Cardiac septum (tissue), 1 donor: Measurements from ENCODE around the gene KCNK17. TPM values are rescaled to one million over a fixed set of nuclear protein-coding genes. Genes with fewer than 3 reads are reported as not detected.

ENCODE experiments used
- DNase-seq: peaks from one replicate; pipeline ENCODE4 v3.0.0-alpha.2; 2020; ENCODE audit warnings: low spot score
- intact Hi-C: fragments of 100-400 bp; cut with DNase I; formaldehyde crosslinking; loops from one replicate; pipeline ENCODE4 v1.14.0; 2022
- total RNA-seq: library from RNA; stranded (reverse); fragmentation: NEBNext Ultra II Directional; extraction: Animal tissue kit (Norgen Biotek cat#: 25700); gene quantifications from one replicate; pipeline ENCODE4 v1.2.1, GENCODE V29; 2021
- donor health status: DM: no; HTN: no; CAD: no.

KCNK17 gene
- total RNA-seq, 1 donor from 2014 or later, result 0.38 TPM

DNA sequence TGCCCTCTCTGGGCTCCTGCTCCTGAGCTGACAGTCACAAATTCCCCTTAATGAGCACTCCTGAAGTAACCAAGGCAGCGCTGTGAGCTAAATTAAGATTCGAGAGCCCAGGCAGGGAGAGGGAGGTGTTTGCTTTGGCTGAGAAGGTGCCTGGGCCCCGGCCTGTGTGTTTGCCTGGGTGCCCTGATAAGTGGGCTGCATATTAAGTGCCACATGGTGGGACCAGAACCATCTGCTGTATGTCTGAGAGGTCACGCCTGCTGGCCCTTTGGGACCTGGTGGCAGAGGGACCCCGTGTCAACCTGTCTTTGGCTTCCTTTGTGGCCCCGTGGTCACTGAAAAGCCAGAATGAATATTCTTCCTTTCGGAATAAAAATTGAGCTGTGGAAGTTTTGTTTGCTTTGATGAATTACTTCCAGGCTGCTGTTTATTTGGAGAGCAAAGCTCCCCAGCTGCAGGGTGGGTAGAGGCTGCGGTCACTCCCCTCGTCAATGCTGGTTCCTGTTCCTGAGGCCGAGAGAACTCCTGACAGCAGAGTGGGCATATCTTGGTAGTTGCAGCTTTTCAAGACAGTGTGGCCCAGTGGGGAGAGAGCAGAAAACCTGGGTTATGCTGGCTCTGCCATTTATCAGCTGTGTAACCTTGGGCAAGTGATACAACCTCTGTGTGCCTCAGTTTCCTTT is 25.8 kb upstream of the KCNK17 start:
- DNase-seq, result no peak
- intact Hi-C loops, result loop anchor here (10.0 kb wide), 1 partner anchor 1975 kb away; no protein-coding TSS in a partner anchor

DNA sequence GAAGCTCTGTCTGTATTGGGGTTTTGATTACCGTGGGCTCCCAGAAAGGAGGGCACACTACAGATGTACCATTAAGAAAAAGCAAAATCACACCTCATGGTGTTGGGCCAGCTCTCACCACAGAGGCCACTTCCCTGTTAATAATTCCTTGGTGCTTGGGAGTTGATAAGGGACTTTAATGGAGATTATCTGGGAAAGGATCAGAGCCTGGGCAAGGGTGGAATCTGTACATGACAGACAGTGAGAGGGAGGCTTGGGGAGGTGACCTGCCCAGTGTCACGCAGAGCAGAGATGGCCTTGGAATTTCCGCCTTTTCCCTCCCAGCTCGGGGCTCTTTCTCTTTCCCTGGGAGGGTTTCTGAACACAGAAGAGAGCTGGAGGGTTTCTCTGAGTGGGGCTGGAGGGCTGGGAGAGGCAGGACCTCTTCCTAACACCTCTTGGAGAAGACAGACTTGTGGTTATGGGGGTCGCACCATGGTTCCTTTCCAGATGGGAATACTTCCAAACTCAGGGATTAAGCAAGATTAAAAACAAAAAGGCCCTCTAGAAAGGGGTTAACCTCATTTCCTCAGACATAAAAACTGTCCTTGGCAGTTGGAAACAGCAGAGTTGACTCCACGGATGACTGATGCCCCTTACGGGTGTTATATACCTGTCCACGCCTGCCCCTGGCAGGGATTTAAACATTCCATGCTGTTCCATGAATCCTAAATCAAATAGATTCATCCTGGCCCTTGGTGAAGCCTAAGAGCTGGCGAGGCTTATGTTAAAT is 25.1 kb upstream of the KCNK17 start:
- no peak for DNase-seq
- intact Hi-C loops, result no loop called here

DNA sequence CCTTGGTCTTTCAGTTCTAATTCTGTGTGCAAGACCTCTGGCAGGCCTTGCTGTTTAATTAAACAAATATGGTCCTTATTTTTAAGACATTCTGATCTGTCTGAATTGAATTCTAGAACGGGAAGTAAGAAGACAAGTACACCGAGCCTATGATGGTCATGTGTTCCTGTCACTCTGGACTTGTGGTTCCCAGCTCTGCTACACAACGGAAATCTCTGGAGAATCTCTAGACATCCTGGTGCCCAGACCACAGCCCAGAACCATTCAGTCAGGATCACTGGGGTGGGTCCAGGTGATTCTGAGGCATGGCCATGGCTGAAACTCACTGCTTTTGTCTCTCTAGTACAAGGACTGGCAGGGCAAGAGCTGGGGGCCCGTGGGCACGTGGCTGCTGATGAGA is 24.2 kb upstream of the KCNK17 start:
- DNase-seq, result no peak
- intact Hi-C loops, result no loop called here

DNA sequence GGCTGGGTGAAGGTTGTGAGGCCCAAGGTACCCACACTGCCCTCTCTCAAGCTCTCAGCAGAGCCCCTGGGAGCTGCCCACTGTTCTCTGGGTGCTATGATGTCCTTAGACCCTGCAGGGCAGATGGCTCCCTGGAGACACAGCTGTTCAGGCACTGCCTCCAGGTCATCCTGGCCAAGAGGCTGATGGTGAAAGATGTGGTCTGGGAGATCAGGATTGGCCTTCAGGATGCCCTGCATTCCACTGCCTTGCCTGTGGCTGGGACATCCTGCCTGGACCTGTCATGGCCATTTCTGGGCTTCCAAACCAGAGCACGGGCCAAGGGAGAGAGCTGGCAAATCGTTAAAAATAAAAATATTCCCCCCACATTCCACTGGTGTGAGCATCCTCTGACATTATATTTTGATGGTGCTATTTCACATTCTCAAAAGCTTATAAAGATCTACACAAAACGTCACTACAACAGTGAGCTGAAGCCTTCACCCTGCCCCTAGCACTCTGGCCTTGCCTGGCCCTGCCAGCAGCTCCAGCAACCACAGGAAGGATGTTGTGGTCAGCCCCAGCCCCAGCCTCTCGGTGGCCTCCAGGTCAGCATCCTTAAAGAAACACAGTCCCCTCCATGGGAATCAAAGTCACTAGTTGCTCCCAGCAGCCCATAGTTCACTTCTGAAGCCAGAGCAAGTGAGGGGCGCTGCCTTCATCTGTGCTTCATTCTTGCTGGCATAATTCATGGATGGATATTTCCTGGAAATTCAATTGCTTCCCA is 21.7 kb upstream of the KCNK17 start:
- intact Hi-C loops, result no loop called here
- no peak for DNase-seq

DNA sequence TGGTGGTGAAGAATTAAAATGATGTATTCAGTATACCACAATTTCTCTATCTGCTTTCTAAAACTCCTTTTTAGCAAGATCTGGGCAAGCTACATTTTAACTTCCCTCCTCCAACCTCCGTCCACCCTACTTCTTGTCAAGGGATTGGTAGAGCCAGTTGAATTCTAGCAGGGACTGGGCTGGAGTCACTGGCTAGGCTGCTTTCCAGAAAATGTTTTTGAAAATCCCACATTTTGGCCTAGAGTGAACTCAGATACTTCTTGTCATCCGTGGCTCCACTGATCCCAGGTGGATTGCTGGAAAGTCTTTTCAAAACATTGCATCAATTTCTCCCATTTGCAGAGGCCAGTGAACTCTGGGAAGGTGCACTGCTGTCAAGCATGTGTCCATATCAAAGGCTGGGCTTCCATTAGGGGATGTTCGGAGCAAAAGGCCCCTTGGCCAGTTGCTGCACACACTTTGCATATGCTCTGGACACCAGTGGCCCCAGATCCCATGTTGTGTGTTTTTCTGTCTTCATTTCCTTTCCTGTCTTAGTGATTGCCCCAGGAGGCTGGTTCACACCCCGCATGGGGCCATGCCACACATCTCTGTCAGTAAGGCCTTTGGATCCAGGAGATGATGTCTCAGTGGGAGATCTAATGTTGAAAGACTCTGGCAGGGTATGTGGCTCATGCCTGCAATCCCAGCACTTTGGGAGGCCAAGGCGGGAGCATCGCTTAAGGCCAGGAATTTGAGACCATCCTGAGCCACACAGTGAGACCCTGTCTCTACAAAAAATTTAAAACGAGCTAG is 19.6 kb upstream of the KCNK17 start:
- intact Hi-C loops, result no loop called here
- DNase-seq, result no peak

DNA sequence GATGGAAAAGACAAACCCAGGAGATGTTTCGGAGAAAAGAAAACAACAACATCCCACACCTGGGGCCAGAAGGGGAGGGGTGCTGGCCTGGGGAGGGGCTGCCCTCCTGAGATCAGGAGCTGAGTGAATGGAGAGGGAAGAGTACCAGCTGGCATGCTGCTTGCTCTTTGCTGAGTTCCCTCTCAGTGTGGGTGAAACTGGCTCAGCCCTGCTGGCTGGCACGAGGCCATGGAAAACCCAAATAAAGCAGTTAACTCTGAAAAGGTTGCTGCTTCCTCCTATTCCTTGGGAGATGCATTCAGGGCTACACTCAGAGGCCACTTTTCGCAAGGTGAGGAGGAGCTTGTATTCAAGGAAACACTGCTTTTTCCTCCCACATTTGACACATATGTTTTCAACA is 16.3 kb upstream of the KCNK17 start:
- no peak for DNase-seq
- intact Hi-C loops, result no loop called here

DNA sequence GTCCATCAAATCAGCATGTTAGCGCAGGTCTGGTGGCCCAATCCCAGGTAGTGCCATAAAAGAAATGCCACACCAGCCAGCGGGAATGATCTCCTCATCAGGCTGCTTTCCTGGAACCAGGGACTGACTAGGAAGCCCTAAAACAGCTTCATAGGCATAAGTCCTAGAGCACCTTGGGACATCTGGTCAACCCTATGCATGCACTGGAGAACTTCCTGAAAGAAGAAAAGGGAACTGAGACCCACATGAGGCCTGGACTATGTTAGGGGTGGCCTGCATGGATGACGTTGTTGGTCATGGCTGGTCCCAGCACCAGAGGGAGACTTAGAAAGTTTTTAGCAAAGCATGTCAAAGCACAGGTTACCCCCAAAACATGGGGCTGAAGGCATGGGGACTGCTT is 15.8 kb upstream of the KCNK17 start:
- DNase-seq, result no peak
- intact Hi-C loops, result no loop called here

DNA sequence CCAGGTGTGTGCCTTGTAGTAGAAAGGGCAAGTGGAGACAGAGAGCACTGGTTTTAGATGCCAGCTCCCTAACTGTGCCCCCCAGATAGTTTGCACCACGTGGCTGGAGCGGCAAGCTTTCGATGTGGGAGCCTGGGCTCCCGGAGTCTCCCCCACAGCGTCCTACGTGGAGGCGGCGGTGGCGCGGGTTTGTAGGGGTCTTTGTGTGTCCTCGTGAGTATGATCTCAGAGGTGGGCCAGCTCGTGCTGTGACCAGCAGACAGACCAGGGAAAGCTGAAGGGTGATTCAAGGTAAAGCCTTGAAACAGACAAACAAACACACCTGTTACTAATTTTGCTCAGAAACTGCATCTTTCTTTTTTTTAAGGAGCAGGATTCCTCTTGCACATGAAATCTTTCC is 13.8 kb upstream of the KCNK17 start:
- DNase-seq, result no peak
- intact Hi-C loops, result no loop called here

DNA sequence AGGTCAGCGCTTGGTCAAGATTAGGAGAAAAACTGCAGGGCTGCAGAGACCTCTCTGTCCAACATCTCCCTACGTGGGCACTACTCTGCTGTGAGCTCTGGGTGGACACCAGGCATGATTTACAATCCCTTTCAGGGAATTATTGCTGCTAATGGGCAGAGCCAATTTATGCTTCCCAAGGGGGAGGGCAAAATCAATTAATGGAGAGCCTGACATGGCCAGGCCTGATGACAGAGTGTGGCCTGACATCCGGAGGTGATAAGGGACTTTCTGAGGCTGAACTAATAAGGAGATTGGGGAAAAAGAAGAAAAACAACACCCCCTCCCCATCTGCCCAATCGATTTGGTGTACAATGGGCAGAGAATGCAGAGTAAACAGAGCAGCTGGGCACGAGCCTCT is 13.3 kb upstream of the KCNK17 start:
- intact Hi-C loops, result no loop called here
- no peak for DNase-seq

DNA sequence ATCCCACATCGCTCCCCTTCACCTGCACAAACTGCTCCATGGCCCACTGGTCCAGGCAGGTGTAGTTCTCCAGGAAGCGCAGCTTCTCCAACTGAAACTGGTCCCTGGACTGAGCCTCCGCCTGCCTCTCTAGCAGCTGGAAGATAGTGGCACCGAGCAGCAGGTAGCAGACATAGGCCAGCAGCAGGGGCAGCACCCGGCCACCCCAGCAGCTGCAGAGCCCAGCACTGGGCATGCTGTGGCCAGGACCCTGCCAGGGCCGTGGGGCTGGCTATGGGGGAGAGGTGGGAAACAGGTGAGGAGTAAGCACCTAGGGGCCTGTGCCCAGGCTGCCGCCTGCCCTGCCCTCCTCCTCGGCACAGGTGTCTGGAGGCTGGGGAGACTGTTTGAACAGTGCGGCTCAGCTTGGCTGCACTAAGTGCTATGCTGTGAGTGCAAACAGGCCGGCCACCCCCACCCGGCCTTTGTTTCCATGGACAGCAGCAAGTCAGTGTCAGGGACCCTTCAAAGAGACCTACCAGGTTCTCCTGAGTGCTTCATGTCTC is 8.2 kb upstream of the KCNK17 start, which contains the start of gene KCNK16:
KCNK16 (minus strand) TSS at position 397 of the 545 bp plus-strand sequence; CDS start at position 235, 162 bp downstream.
- no peak for DNase-seq
- intact Hi-C loops, result no loop called here

DNA sequence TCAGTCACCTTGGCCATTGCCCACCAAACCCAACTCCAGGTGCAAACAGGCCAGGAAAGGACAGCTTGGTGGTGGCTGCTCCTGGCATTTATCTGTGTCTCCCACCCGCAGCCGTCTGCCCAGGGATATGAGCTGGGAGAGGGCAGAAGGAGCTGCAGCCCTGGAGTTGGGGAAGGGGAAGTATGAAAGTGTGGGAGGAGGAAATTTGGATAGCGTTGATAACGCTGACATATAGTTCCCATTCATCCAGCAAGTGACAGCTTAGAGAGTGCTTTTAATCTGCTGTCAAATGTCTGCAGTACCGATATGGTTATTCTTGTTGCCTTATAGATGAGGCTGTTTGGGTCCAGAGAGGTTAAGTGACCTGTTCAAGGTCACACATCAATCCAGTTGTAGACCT is 7.5 kb upstream of the KCNK17 start:
- intact Hi-C loops, result no loop called here
- DNase-seq, result no peak

DNA sequence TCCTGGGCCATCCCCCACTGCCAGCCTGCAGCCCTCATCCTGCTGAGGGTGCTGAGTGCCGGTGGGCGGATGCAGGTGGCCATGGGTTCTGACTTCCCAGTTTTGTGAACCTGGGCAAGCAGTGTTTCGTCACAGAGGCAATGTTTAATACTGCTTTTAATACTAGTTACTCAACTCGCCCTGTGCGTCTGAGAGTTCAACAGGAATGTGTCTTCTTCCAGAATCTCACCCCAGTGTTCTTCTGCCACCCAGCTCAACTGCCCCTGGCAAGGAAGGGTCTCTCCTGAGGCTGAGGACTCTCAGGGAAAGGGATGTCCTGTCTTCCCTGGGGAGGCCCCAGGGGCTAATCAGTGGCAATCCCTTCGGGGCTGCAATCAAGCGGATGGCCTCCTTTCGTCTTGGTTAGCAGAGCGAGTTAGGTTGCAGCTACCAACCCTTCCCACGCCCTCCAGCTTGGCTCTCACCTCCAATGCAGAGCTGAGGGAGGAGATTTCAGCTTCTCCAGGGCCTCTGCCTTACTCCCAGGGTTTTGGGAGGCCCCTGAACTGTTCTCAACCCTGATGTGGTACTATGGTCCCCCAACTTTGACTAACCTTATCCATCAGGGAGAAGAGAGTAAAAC is 6.3 kb upstream of the KCNK17 start:
- intact Hi-C loops, result no loop called here
- no peak for DNase-seq

DNA sequence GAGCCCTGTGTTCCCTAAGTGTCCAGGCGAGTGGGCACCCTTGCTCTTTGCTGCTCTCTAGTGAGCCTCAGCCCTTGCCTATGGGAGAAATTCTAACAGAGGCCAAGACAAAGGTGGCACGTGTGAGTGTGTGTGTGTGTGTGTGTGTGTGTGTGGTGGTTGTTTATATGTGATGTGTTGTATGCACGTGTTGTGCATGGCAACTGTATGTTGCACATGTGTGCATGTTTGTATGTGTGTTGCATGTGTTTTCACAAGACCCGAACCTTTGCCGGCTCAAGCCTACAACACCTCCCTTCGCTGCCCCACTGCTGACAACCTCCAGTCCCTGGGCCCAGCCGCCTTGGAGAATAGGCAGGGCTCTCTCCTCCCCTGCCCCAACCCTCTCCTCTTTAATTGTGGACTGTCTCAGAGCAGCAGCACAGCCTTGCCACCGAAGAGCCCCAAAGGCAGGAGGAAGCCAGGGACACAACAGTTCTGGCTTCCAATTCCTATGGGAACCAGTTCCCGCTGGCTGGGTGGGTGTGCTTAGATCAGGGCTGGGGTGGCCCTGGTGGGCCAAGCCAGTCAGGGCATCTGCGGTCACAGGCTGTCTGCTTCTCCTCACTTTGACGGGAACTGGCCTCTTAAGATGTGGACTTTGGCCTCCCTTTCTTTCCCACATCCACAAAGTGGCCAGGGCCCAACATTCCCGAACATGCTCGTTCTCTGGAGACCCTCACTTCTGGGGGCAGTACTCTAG is 5.6 kb upstream of the KCNK17 start:
- DNase-seq, result no peak
- intact Hi-C loops, result no loop called here

DNA sequence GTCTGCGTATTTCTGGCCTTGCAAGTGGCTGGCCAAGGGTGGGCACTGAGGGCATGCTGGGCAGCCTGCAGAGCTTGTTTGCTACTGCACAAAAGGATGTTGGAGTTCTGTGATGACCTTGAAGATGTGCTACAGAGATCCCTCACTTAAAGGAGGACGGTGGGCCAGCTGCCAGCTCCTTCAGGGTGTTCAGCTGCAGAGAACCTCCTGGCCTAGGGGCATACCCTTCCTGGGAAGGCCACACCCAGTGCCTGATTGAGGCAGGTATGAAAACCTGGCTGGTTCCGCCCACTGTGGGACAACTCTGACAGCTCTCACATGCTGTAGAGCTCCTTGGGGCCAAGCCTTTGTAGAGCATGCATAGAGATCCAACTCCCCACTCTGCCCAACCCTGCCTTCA is 3.0 kb upstream of the KCNK17 start:
- no peak for DNase-seq
- intact Hi-C loops, result no loop called here

DNA sequence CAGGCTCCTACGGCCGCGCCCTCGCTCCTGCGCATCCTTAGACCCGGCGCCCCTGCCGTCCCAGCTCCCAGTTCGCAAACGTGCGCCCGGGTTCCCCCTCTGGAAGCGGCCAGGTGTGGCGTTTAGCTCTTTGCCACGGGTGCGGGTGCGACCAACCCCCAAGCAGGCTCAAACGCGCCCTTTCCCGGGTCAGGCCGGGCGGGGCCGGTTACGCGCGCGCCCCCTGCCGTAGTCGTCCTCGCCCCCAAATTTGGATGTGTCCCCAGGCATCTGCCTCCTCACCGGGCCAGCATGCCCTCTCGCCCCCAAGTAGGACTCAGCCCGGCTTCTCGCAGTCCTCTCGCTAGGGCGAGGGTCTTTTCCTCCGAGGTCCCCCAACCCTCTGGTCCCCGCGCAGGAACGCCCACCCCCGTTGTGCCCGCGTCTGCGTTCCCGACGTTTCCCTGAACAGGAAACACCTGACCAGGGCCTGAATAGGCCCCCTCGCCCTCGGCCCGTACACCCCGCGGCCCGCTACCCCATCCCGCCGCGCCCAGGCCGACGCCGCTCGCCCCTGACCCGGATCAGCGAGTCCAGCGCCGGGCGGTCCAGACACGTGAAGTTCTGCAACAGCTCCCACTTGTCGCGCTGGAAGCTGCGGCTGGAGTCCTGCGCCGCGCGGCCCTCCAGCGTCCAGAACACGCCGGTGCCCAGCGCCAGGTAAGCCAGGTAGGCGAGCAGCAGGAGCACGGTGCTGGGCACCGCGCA is 520 bp downstream of the KCNK17 start:
- intact Hi-C loops, result loop anchor here (5.0 kb wide), 1 partner anchor 441 kb away; no protein-coding TSS in a partner anchor

DNA sequence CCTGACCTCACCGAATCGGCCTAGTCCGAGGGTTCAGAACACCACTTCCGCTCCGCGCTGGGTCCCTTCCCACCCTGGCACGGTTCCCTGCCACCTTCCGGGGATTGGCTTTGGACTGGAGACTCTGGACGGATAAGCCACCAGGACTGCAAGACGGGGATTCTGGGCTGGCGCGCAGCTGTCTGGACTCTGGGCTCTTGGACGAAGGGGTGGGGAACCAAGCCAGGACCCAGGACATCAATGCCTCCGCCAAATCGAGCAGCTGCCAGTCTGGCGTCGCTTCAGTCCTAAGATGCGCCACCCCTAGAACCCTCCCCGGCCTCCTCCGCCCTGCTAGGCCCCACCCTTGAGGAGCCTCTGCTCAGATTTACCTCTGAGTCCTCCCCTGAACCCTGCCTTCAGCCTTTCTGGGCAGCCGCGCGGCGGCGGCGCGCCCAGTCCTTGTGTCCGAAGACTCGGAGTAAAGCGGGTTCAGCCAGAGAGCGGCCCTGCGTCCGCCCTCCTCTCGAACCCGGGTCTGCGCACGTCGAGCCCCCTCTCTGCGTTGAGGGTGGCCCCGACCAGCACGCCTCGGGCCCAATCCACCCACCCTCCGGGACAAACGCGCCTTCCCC is 1.2 kb downstream of the KCNK17 start:
- intact Hi-C loops, result loop anchor here (5.0 kb wide), 1 partner anchor 441 kb away; no protein-coding TSS in a partner anchor
- DNase-seq, result no peak

More for the DNA sequence above, 520 bp downstream of the KCNK17 start:
- no peak for DNase-seq

DNA sequence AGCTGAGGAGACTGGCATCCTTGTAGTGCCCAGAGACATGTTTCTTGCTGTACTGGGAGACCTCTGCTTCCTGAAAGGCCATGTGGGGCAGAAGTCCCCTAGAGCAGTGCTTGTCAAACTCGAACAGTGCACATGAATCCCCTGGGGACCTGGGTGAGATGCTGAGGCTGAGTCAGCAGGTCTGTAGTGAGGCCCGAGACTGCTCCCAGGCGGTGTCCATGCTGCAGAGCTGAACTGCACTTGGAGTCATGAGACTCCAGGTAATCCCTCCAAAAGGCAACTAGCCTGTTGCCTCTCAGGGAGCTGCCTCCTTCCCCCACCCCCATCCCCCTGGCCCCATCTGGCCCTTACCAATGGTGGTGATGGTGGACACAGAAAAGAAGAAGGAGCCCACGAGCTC is 3.7 kb downstream of the KCNK17 start:
- intact Hi-C loops, result loop anchor here (5.0 kb wide), 1 partner anchor 438 kb away; no protein-coding TSS in a partner anchor
- no peak for DNase-seq
